GM12878 (cell line): ENCODE results near the gene ZNF264. TPM values are rescaled to one million over a fixed set of nuclear protein-coding genes. Genes with fewer than 3 reads are reported as not detected.

ENCODE experiments used
- ATAC-seq: fragments of 200-7000 bp; cut with Tn5 transposase; 3 replicates; pipeline ENCODE4 v1.9.1; 2020; ENCODE audit warnings: mild to moderate bottlenecking, moderate library complexity
- BruUV-seq: library from RNA; stranded (reverse); fragments of 400-500 nt; replicated peaks from 2 replicates; lab custom pipeline; 2021; lab: Mats Ljungman, UMichigan
- CTCF ChIA-PET: fragments of 300-600 bp; sonication (Branson Sonifier 250); formaldehyde crosslinking; extraction: SDS; loops from one replicate; lab custom pipeline; 2021; ENCODE audit warnings: inconsistent platforms; lab: Yijun Ruan, JAX
- POLR2A ChIA-PET: fragments of 350-600 bp; formaldehyde crosslinking; extraction: SDS; loops from one replicate; lab custom pipeline; 2021; ENCODE audit warnings: inconsistent platforms; lab: Charles Lee
- RAD21 ChIA-PET: fragments of 300-600 bp; sonication (Branson Sonifier 250); formaldehyde crosslinking; loops from one replicate; lab custom pipeline; 2023; ENCODE audit warnings: antibody characterized with exemption; ENCODE audit not compliant: unreplicated experiment; lab: Charles Lee
- SMC1A ChIA-PET: fragments of 300-600 bp; sonication (Branson Sonifier 250); formaldehyde crosslinking; loops from one replicate; lab custom pipeline; 2023; ENCODE audit not compliant: unreplicated experiment, uncharacterized antibody; lab: Charles Lee
- DNase-seq: peaks from one replicate; pipeline ENCODE4 v3.0.0-alpha.2; 2011; ENCODE audit warnings: low read depth, low spot score
- FAIRE-seq: peaks from 3 replicates; lab custom pipeline; 2011; peaks lifted over from hg19 to GRCh38; lab: Jason Lieb, UNC
- H2AFZ ChIP-seq: 2 replicates; pipeline ENCODE4 v1.6.0; 2011; ENCODE audit warnings: low read depth, low read length, control low read depth; ENCODE audit not compliant: control insufficient read depth
- H3K27ac ChIP-seq: 2 replicates; pipeline ENCODE4 v1.5.1; 2011; ENCODE audit warnings: control low read depth; ENCODE audit not compliant: control insufficient read depth, insufficient read depth
- H3K27me3 ChIP-seq, 2 experiments: replicated peaks in 1 of 2; 2 replicates each; pipeline versions ENCODE4 v1.6.0 to v1.6.1; 2011; ENCODE audit warnings: low read length in 1 of 2; ENCODE audit not compliant: control insufficient read depth in 2 of 2, insufficient read depth in 2 of 2
- H3K36me3 ChIP-seq, 2 experiments: 2 replicates each; pipeline ENCODE4 v1.5.1; 2011; ENCODE audit warnings: low read length in 1 of 2; ENCODE audit not compliant: control insufficient read depth in 2 of 2, insufficient read depth in 2 of 2
- H3K4me1 ChIP-seq: 2 replicates; pipeline ENCODE4 v1.6.1; 2011; ENCODE audit warnings: mild to moderate bottlenecking, low read length, moderate library complexity, mixed read lengths; ENCODE audit not compliant: control insufficient read depth, insufficient read depth
- H3K4me2 ChIP-seq: 2 replicates; pipeline ENCODE4 v1.6.0; 2011; ENCODE audit warnings: control low read depth; ENCODE audit not compliant: control insufficient read depth, insufficient read depth
- H3K4me3 ChIP-seq: fragments of 200-600 bp; sonication (generic); 2 replicates; pipeline ENCODE4 v1.5.1; 2016
- H3K79me2 ChIP-seq: 2 replicates; pipeline ENCODE4 v1.6.0; 2011; ENCODE audit warnings: low read length; ENCODE audit not compliant: control insufficient read depth, insufficient read depth
- H3K9ac ChIP-seq: 2 replicates; pipeline ENCODE4 v1.8.0; 2011; ENCODE audit warnings: low read length, control low read depth, mixed read lengths; ENCODE audit not compliant: control insufficient read depth, insufficient read depth
- H3K9me3 ChIP-seq: replicated peaks from 3 replicates; pipeline ENCODE4 v1.5.1; 2011; ENCODE audit warnings: mild to moderate bottlenecking, low read length; ENCODE audit not compliant: control insufficient read depth, insufficient read depth
- H4K20me1 ChIP-seq: 2 replicates; pipeline ENCODE4 v1.6.0; 2011; ENCODE audit not compliant: control insufficient read depth, insufficient read depth
- ATF7 ChIP-seq: fragments of 450-650 bp; IDR thresholded peaks from 2 replicates; pipeline ENCODE4 v1.6.1; 2016; ENCODE audit warnings: low read depth, mild to moderate bottlenecking
- BRCA1 ChIP-seq: IDR thresholded peaks from 2 replicates; pipeline ENCODE4 v1.6.1; 2011; ENCODE audit warnings: low read depth, low read length, improper control_type of control experiment
- CBFB ChIP-seq: IDR thresholded peaks from 2 replicates; pipeline ENCODE4 v1.6.1; 2016; ENCODE audit warnings: antibody characterized with exemption, low read depth
- CUX1 ChIP-seq: IDR thresholded peaks from 2 replicates; pipeline ENCODE4 v1.6.1; 2012; ENCODE audit warnings: improper control_type of control experiment, low read depth, low read length; ENCODE audit not compliant: insufficient replicate concordance
- E2F8 ChIP-seq: fragments of 450-650 bp; IDR thresholded peaks from 2 replicates; pipeline ENCODE4 v1.6.1; 2018; ENCODE audit warnings: mild to moderate bottlenecking, low read depth, moderate library complexity; ENCODE audit not compliant: partially characterized antibody
- EGR1 ChIP-seq, 2 experiments: IDR thresholded peaks; 1 replicate in 1 of 2; 2 replicates in 1 of 2; pipeline ENCODE4 v1.6.1; 2011 to 2012; ENCODE audit warnings: low read depth in 2 of 2, low read length in 2 of 2, borderline replicate concordance in 1 of 2, mild to moderate bottlenecking in 1 of 2, moderate library complexity in 1 of 2
- EZH2 ChIP-seq: IDR thresholded peaks from 2 replicates; pipeline ENCODE4 v1.6.1; 2012; ENCODE audit warnings: low read depth, mild to moderate bottlenecking, control low read depth, inconsistent platforms, low read length, borderline replicate concordance; ENCODE audit not compliant: control insufficient read depth
- HSF1 ChIP-seq: fragments of 150-350 bp; IDR thresholded peaks from 2 replicates; pipeline ENCODE4 v1.6.1; 2014; ENCODE audit warnings: mild to moderate bottlenecking, low read depth, low read length
- MEF2A ChIP-seq: IDR thresholded peaks from 2 replicates; pipeline ENCODE4 v1.6.1; 2011; ENCODE audit warnings: low read depth, mild to moderate bottlenecking, low read length, moderate library complexity; ENCODE audit not compliant: insufficient read depth
- MTA2 ChIP-seq: fragments of 450-650 bp; IDR thresholded peaks from 2 replicates; pipeline ENCODE4 v1.6.1; 2016; ENCODE audit warnings: low read depth, mild to moderate bottlenecking, moderate library complexity
- MTA3 ChIP-seq: IDR thresholded peaks from 2 replicates; pipeline ENCODE4 v1.6.1; 2012; ENCODE audit warnings: low read length, inconsistent platforms, borderline replicate concordance
- NFXL1 ChIP-seq: fragments of 450-650 bp; IDR thresholded peaks from 2 replicates; pipeline ENCODE4 v1.6.1; 2017; ENCODE audit warnings: antibody characterized with exemption, mild to moderate bottlenecking, borderline replicate concordance
- POLR2A ChIP-seq: IDR thresholded peaks from 2 replicates; pipeline ENCODE4 v1.6.1; 2011; ENCODE audit warnings: low read depth, mild to moderate bottlenecking, low read length
- RUNX3 ChIP-seq: IDR thresholded peaks from 2 replicates; pipeline ENCODE4 v1.6.1; 2012; ENCODE audit warnings: low read length, inconsistent platforms
- SIN3A ChIP-seq: IDR thresholded peaks from 2 replicates; pipeline ENCODE4 v1.6.1; 2012; ENCODE audit warnings: low read depth, low read length, improper control_type of control experiment
- SREBF1 ChIP-seq: IDR thresholded peaks from 2 replicates; pipeline ENCODE4 v1.6.1; 2012; ENCODE audit warnings: mild to moderate bottlenecking, low read length
- TARDBP ChIP-seq: IDR thresholded peaks from 2 replicates; pipeline ENCODE4 v1.6.1; 2016; ENCODE audit warnings: borderline replicate concordance
- WGBS: methylation state at CpG from one replicate; pipeline ENCODE4 v1.1.6; 2016; ENCODE audit warnings: low lambda C conversion rate; ENCODE audit not compliant: insufficient replicate concordance, insufficient coverage; ENCODE audit errors: missing lambda C conversion rate; 5-methylcytosine and 5-hydroxymethylcytosine counted together
- in situ Hi-C: fragments of 300-500 bp; cut with MboI; formaldehyde crosslinking; loops from 9 replicates; pipeline ENCODE4 v1.14.3; 2018; ENCODE audit warnings: mixed read lengths
- intact Hi-C: fragments of 100-400 bp; cut with micrococcal nuclease; formaldehyde crosslinking; loops from one replicate; pipeline ENCODE4 v1.14.2; 2022; ENCODE audit not compliant: unreplicated experiment
- polyA plus RNA-seq, 11 experiments: library from polyadenylated mRNA; depleted of rRNA in 4 of 11; unstranded in 6 of 11; stranded (reverse) in 5 of 11; fragments of >200 nt; fragmentation: Nextera tagmentation in 4 of 11; fragmentation: Illumina TruSeq in 1 of 11; extraction: Ambion mirVana in 4 of 11; extraction: Trizol in 1 of 11; gene quantifications; 1 replicate in 1 of 11; 2 replicates in 10 of 11; pipeline versions ENCODE4 v1.2.1 to v1.2.3, GENCODE V29; 2011 to 2016; ENCODE audit warnings: inconsistent platforms in 2 of 11, missing spikeins in 2 of 11, low read depth in 1 of 11
- total RNA-seq, 4 experiments: library from RNA; depleted of rRNA in 3 of 4; stranded (reverse); fragments of >200 nt in 3 of 4; fragmentation: Illumina TruSeq in 1 of 4; extraction: Trizol in 1 of 4; gene quantifications; 2 replicates each; pipeline versions ENCODE4 v1.2.1 to v1.2.3, GENCODE V29; 2013 to 2021

Gene ZNF264
- total and polyA plus RNA-seq, 10 of the 15 experiments (the other 5 are each of a cell fraction or from before 2014, with no cell fraction given): 0.76 to 22.9 (median 9.4) TPM

- Histone ChIP-seq H3K9ac (no peak overlapping the region), H3K4me3 (no peak overlapping the region), H4K20me1 (no peaks in the 10 kb centered on the region), H3K4me2 (no peak overlapping the region), H3K9me3 (no peaks in the 10 kb centered on the region; the same call in 2 of the 3 replicates), H3K4me1 (no peaks in the 10 kb centered on the region), H3K27me3 (no peaks in the 10 kb centered on the region), H3K36me3 (peaks cover 3 to 33% of the 10 kb centered on the region in 2 experiments), H2AFZ (no peak overlapping the region), H3K79me2 (no peaks in the 10 kb centered on the region; the same call in 1 of the 2 replicates), H3K27ac (no peak overlapping the region)
- POLR2A ChIA-PET: no interaction called here
- no TSS peak for BruUV-seq
- intact Hi-C loops (no loop called here), in situ Hi-C loops (no loop called here)
- DNase-seq (no peak), ATAC-seq (no peak), FAIRE-seq (no peak)
- CTCF ChIA-PET: no interaction called here
- SMC1A ChIA-PET: no interaction called here
- RAD21 ChIA-PET: no interaction called here
- WGBS: 95% methylated on average over 7 of the region's 7 CpGs
- TF ChIP-seq EZH2 (no peak), SREBF1 (no peak), SIN3A (no peak), POLR2A (no peak), RUNX3 (no peak), MTA2 (no peak), ATF7 (no peak), HSF1 (no peak), EGR1 (IDR thresholded peaks at IDR 0.05; ENCODE audit: borderline replicate concordance in 1 of 2, low read depth in 2 of 2, low read length in 2 of 2) (no peak), NFXL1 (no peak), E2F8 (no peak), CBFB (no peak), TARDBP (no peak), BRCA1 (no peak), MEF2A (no peak), MTA3 (no peak), CUX1 (no peak)
Observed at GRCh38 chr19:57212109-57212508, 20.8 kb downstream of the ZNF264 start.
